Amniotic stem cell (primary cell): Measurements from ENCODE around the gene IQGAP3.
"Not testable (repeated sequence)": the region's sequence is repeated elsewhere in the genome, so short reads cannot be mapped to it uniquely, and the experiment has no call there.

ENCODE experiments used
- DNase-seq: peaks from one replicate; lab custom pipeline; 2025; lab: John Stamatoyannopoulos, UW

IQGAP3 gene

GRCh38 chr1:156594190-156594589, 21.8 kb upstream of the IQGAP3 start:
- no peak for DNase-seq

GRCh38 chr1:156593661-156593989, 21.3 kb upstream of the IQGAP3 start:
- DNase-seq = no peak

- no peak for DNase-seq
Measured at GRCh38 chr1:156592910-156593660, 20.7 kb upstream of the IQGAP3 start.

DNA sequence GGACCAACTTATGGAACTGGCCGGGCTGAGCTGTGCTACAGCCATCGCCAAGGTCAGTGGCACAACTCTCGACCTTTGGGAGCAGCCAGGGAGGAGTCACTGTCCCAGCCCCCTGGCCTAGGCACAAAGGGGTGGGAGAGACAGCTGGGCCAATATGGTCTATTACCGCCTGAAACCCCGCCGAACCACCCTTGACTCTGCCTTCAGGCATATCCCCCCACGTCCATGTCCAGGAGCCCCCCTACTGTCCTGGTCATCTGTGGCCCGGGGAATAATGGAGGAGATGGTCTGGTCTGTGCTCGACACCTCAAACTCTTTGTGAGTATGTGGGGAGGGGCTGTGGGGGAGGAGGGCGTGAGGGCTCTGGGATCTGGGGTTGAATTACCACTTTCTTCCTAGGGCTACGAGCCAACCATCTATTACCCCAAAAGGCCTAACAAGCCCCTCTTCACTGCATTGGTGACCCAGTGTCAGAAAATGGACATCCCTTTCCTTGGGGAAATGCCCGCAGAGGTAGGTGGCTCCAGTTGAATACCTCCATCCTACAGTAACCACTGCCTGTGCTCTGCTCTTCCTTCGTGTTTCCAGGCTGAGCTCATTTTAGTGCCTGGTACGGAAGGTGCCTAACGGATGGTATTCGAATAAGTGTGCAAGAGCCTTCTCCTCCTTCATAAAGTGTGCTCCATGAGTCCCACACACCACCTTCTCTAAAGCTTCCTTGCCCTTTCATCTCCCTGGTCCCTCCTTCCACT, 20.0 kb upstream of the IQGAP3 start:
- DNase-seq = no peak

DNA sequence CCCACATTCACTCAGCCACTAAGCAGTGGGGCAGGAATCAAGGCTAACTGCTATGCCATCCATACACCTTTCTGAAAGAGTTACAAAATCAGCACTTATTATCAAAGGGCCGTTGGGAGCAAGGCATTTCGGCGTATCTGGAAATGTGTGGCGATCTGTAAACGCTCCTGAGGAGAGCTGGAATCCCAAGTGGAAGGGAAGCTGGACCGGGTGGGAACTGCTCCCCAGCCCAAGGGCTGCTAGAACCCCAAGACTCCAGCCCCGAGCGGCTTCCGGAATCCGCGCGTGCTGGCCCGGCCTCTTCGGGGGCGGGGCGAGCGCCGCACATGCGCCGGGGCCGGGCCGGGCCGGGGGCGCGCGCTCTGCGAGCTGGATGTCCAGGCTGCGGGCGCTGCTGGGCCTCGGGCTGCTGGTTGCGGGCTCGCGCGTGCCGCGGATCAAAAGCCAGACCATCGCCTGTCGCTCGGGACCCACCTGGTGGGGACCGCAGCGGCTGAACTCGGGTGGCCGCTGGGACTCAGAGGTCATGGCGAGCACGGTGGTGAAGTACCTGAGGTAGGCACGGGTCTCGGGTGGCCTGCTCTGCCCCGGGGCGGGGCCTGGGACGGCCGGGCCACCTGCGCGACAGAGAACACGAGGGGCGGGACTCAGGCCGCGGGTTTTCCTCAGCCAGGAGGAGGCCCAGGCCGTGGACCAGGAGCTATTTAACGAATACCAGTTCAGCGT, 19.2 kb upstream of the IQGAP3 start, which contains the start of gene NAXE:
TSS of gene NAXE (plus strand) at position 345 of the 726 bp plus-strand sequence. CDS start at position 374, 29 bp downstream.
- DNase-seq = peak; percentile 30

- no peak for DNase-seq
Measured at GRCh38 chr1:156591181-156591431, 18.7 kb upstream of the IQGAP3 start.

DNA sequence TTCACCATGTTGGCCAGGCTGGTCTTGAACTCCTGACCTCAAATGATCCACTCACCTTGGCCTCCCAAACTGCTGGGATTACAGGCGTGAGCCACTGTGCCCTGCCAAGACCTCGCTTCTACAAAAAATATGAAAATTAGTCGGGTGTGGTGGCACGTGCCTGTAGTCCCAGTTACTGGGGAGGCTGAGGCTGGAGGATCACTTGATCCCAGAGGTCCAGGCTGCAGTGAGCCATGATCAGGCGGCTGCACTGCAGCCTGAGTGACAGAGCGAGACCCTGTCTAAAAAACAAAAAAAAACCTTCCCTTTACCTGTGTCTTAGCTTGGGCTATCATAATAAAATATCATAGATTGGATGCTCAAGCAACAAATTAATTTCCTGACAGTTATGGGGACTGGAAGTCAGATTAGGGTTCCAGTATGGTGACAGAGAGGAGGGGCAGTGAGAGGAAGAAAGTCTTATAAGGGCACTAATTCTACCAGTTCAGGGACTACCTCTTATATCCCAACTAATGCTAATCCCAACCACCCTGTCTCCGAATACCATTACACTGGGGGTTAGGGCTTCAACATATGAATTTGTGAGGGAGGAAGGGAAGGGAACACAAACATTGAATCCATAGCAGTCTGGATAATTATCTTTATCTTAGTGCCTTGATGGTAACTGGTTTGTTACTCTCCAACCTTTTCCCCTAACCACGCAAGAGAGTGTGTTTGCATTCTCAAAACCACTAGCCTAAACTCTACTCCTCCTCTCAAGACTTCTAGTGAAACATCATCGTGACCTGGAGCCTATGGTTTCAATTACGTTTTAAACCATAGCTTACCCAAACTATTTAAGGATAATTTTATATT, 18.2 kb upstream of the IQGAP3 start:
- no peak for DNase-seq

DNA sequence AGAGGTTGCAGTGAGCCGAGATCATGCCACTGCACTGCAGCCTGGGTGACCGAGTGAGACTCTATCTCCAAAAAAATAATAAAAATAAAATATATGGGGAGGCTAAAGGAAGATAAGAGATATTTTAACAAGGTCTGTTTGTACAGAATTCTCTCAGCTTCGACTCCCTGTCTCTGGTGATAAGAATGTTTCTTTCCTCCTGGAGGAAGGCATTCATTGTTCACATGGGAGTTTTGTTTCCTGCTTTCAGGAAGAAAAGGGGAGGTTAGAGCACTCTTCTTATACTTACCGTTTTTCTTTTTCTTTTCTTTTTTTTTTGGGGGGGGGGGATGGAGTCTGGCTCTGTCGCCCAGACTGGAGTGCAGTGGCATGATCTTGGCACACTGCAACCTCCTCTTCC, 17.2 kb upstream of the IQGAP3 start:
- DNase-seq = no peak

DNA sequence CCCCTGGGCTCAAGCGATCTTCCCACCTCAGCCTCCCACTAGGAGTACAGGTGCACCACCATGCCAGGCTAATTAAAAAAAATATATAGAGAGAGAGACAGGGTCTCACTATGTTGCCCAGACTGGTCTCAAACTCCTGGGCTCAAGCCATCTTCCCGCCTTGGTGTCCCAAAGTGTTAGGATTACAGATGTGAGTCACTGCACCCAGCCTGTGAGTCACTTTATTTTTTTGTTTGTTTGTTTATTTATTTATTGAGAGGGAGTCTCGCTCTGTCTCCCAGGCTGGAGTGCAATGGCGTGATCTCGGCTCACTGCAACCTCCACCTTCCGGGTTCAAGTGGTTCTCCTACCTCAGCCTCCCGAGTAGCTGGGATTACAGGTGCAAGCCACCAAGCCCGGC, 15.6 kb upstream of the IQGAP3 start:
- not testable (repeated sequence) for DNase-seq

GRCh38 chr1:156586892-156587477, 14.6 kb upstream of the IQGAP3 start:
- DNase-seq = no peak

- DNase-seq = no peak
Measured at GRCh38 chr1:156586323-156586722, 14.0 kb upstream of the IQGAP3 start.

DNA sequence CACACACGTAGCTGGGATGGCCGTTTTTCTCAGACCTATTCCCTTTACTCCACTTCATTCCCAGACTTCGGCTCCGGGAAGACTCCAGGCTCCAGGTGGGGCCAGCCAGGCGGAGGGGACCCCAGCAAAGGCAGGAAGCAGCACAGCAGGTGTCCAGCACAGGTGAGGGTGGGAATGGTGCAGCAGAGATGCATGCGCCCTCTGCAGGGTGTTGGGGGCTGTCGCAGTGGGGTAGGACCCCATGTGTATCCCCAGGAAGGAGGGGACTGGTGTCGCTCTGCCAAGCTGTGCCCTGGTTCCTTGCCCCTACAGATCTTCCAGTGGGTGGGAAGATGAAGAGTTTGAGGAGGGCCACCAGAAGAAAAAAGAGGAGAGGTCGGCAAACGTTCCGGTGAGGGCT, 12.4 kb upstream of the IQGAP3 start:
- no peak for DNase-seq

- peak; percentile 61 for DNase-seq
Measured at GRCh38 chr1:156583821-156584622, 11.7 kb upstream of the IQGAP3 start.

DNA sequence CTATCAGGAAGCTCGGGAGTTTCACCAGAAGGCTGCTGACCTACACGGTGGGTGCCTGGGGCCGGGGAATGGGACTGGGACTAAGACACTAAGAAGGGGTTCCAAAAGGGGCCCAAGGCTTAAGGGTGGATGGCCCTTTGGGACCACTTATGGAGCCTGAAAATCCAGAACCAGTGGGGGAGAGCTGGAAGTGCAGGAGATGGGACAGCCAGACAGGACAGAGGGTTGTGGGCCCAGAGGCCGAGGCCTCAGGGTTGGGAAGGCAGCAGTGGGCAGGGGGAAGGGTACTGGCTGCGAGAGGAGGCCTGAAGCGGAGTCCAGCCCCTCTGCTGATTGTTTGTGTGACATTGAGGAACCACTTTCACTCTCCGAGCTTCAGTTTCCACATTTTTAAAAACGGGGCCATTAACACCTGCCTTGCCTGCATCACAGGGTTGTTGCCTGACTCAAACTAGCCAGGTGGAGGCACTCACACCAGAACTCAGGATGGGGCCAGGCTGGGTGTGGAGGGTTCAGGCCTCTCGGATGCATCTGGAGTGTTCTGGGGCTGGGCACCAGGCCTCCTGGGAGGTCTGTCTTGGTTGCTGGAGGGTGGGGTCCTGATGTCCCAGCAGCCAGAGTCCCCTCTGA, 10.1 kb upstream of the IQGAP3 start:
- no peak for DNase-seq

GRCh38 chr1:156581661-156582387, 9.5 kb upstream of the IQGAP3 start:
- DNase-seq = no peak

GRCh38 chr1:156579472-156579871, 7.1 kb upstream of the IQGAP3 start, which contains the start of gene TTC24:
TSS of gene TTC24 (plus strand) at chr1:156579723. CDS start at chr1:156581365, 1,642 bp downstream.
- no peak for DNase-seq

DNA sequence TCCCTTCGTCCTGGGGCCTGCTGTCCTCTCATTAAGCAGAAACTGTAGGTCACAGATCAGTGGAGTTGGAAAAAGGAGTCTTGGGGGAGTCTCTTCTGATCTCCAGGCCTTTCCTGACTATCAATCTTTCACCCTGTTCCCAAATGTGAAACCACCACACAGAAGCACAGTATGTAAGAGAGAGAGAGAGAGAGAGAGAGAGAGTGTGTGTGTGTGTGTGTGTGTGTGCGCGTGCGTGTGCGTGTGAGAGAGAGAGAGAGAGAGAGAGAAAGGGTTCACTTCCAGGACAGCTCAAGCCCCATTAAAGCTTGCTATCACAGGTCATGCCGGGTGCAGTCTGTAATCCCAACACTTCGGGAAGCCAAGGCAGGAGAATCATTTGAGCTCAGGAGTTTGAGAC, 5.7 kb upstream of the IQGAP3 start:
- DNase-seq = no peak

GRCh38 chr1:156577550-156577949, 5.2 kb upstream of the IQGAP3 start:
- DNase-seq = no peak

GRCh38 chr1:156574039-156574633, 1.8 kb upstream of the IQGAP3 start:
- no peak for DNase-seq
